G401 (cell line): ENCODE measurements around the gene KLHL36. TPM values are rescaled to one million over a fixed set of nuclear protein-coding genes. Genes with fewer than 3 reads are reported as not detected.

Source experiments
- total RNA-seq: library from RNA; depleted of rRNA; stranded (reverse); fragments of >200 nt; shearing (Covaris generic); gene quantifications from 2 replicates; pipeline ENCODE4 v1.2.3, GENCODE V29; 2014; rRNA removed

Gene KLHL36
- total RNA-seq, 1 experiment from 2014 or later: 29.7 TPM

Other genes starting within 250 kb of the KLHL36 start
- 6.0 and 16.5 TPM in 2 replicates for gene MEAK7, start 143.9 kb upstream of the KLHL36 start, total RNA-seq
- 69.0 and 79.9 TPM in 2 replicates for gene COTL1, start 30.4 kb upstream of the KLHL36 start, total RNA-seq
- gene USP10, start 51.5 kb downstream of the KLHL36 start, total RNA-seq: 54.2 and 82.0 TPM in 2 replicates
- gene CRISPLD2, start 171.5 kb downstream of the KLHL36 start, total RNA-seq: 0.03 TPM in 1 of 2 replicates, not detected in the other